K562 (cell line): ENCODE data around the gene SLC66A3. TPM values are rescaled to one million over a fixed set of nuclear protein-coding genes. Genes with fewer than 3 reads are reported as not detected.

Experiments used
- ATAC-seq: fragments of 200-7000 bp; cut with Tn5 transposase; 3 replicates; pipeline ENCODE4 v1.9.1; 2020; ENCODE audit warnings: moderate library complexity
- BruUV-seq: library from RNA; stranded (reverse); fragments of 400-500 nt; replicated peaks from 2 replicates; lab custom pipeline; 2021; lab: Mats Ljungman, UMichigan
- CTCF ChIA-PET: fragments of 300-600 bp; formaldehyde crosslinking; extraction: SDS; loops from one replicate; lab custom pipeline; 2021; ENCODE audit warnings: low intra/inter-chr PET ratio; lab: Yijun Ruan, JAX
- POLR2A ChIA-PET: fragments of 300-600, 350-650 bp; sonication (Branson Sonifier 250); formaldehyde crosslinking; extraction: SDS; loops from one replicate; lab custom pipeline; 2021; ENCODE audit warnings: antibody characterized with exemption, inconsistent platforms; lab: Yijun Ruan, JAX
- DNase-seq, 4 experiments: peaks; one replicate each; pipeline versions ENCODE4 v3.0.0 to v3.0.0-alpha.2; 2011 to 2018; ENCODE audit warnings: low spot score in 3 of 4, mixed read lengths in 3 of 4; ENCODE audit errors: extremely low read depth in 1 of 4
- FAIRE-seq: peaks from 2 replicates; lab custom pipeline; 2011; peaks lifted over from hg19 to GRCh38; lab: Jason Lieb, UNC
- H2AFZ ChIP-seq: 2 replicates; pipeline ENCODE4 v1.6.0; 2011; ENCODE audit warnings: low read depth, low read length, control low read depth, inconsistent platforms
- H3K27ac ChIP-seq: fragments of 200-600 bp; 3 replicates; pipeline ENCODE4 v1.8.0; 2011; ENCODE audit warnings: low read depth, mild to moderate bottlenecking, control low read depth, inconsistent platforms, low read length, moderate library complexity, mixed read lengths; ENCODE audit errors: extremely low read depth
- H3K27me3 ChIP-seq, 2 experiments: fragments of 300-600 bp in 1 of 2; 2 replicates in 1 of 2; 3 replicates in 1 of 2; pipeline versions ENCODE4 v1.6.0 to v1.8.0; 2011; ENCODE audit warnings: inconsistent platforms in 2 of 2, low read length in 2 of 2, mild to moderate bottlenecking in 1 of 2, mixed read lengths in 1 of 2, moderate library complexity in 1 of 2; ENCODE audit not compliant: control insufficient read depth in 2 of 2, insufficient read depth in 2 of 2
- H3K36me3 ChIP-seq: fragments of 300-600 bp; 3 replicates; pipeline ENCODE4 v1.8.0; 2011; ENCODE audit warnings: mild to moderate bottlenecking, low read length, inconsistent platforms; ENCODE audit not compliant: control insufficient read depth, insufficient read depth
- H3K4me1 ChIP-seq, 2 experiments: fragments of 200-600 bp in 1 of 2; replicated peaks in 1 of 2; 2 replicates in 1 of 2; 3 replicates in 1 of 2; pipeline versions ENCODE4 v1.5.1 to v1.8.0; 2011; ENCODE audit warnings: inconsistent platforms in 2 of 2, low read length in 2 of 2, mild to moderate bottlenecking in 1 of 2, mixed read lengths in 1 of 2, moderate library complexity in 1 of 2; ENCODE audit not compliant: control insufficient read depth in 2 of 2, insufficient read depth in 2 of 2
- H3K4me2 ChIP-seq: 2 replicates; pipeline ENCODE4 v1.6.1; 2011; ENCODE audit warnings: low read length, control low read depth, inconsistent platforms, mixed read lengths; ENCODE audit not compliant: insufficient read depth
- H3K4me3 ChIP-seq: fragments of 200-600 bp; sonication (generic), shearing (Covaris generic); 2 replicates; pipeline ENCODE4 v1.5.1; 2016; ENCODE audit warnings: control low read depth, inconsistent platforms
- H3K79me2 ChIP-seq: fragments of 200-600 bp; 3 replicates; pipeline ENCODE4 v1.8.0; 2011; ENCODE audit warnings: low read length, inconsistent platforms; ENCODE audit not compliant: control insufficient read depth, insufficient read depth
- H3K9ac ChIP-seq, 2 experiments: 2 replicates each; pipeline versions ENCODE4 v1.6.0 to v1.6.1; 2011; ENCODE audit warnings: low read depth in 2 of 2, low read length in 2 of 2, control low read depth in 1 of 2, inconsistent platforms in 1 of 2, mild to moderate bottlenecking in 1 of 2, mixed read lengths in 1 of 2; ENCODE audit not compliant: insufficient read depth in 1 of 2
- H3K9me1 ChIP-seq: one replicate; pipeline ENCODE4 v1.6.0; 2011; ENCODE audit warnings: inconsistent platforms, mild to moderate bottlenecking, low read length, moderate library complexity; ENCODE audit not compliant: control insufficient read depth, insufficient read depth
- H3K9me3 ChIP-seq: replicated peaks from 2 replicates; pipeline ENCODE4 v1.5.1; 2011; ENCODE audit warnings: low read depth, low read length, inconsistent platforms; ENCODE audit not compliant: control insufficient read depth, insufficient read depth
- H4K20me1 ChIP-seq: replicated peaks from 2 replicates; pipeline ENCODE4 v1.6.1; 2011; ENCODE audit warnings: low read length, inconsistent platforms, mixed read lengths; ENCODE audit not compliant: control insufficient read depth, insufficient read depth
- BMI1 ChIP-seq: fragments of 150-350 bp; IDR thresholded peaks from 2 replicates; pipeline ENCODE4 v1.6.1; 2014; ENCODE audit warnings: low read length
- EP300 ChIP-seq: IDR thresholded peaks from 2 replicates; pipeline ENCODE4 v1.6.1; 2012; ENCODE audit warnings: low read length, improper control_type of control experiment
- KLF13 ChIP-seq: fragments of 450-650 bp; IDR thresholded peaks from 2 replicates; pipeline ENCODE4 v1.6.1; 2016; ENCODE audit warnings: missing genetic modification characterization, low read depth, mild to moderate bottlenecking, missing compliant biosample characterization, moderate library complexity, borderline replicate concordance
- NFE2L1 ChIP-seq: fragments of 450-650 bp; IDR thresholded peaks from 2 replicates; pipeline ENCODE4 v1.6.1; 2016; ENCODE audit warnings: missing genetic modification characterization, low read depth, mild to moderate bottlenecking, missing compliant biosample characterization, moderate library complexity, borderline replicate concordance
- ZNF77 ChIP-seq: fragments of 250-450 bp; sonication (Bioruptor Pico); IDR thresholded peaks from 2 replicates; pipeline ENCODE4 v1.5.0; 2020
- WGBS: fragments of 100-300 bp; shearing (Covaris generic); methylation state at CpG from one replicate; pipeline ENCODE4 v1.1.6; 2016; ENCODE audit warnings: low coverage, mixed read lengths; ENCODE audit not compliant: insufficient coverage; ENCODE audit errors: missing lambda C conversion rate; 5-methylcytosine and 5-hydroxymethylcytosine counted together
- in situ Hi-C: fragments of 300-500 bp; cut with MboI; formaldehyde crosslinking; loops from 4 replicates; pipeline ENCODE4 v1.15.0; 2018; ENCODE audit warnings: inconsistent platforms, mixed read lengths
- intact Hi-C: fragments of 100-400 bp; cut with micrococcal nuclease; formaldehyde crosslinking; loops from 2 replicates; pipeline ENCODE4 v1.14.2; 2022
- polyA plus RNA-seq, 8 experiments: library from polyadenylated mRNA; depleted of rRNA in 4 of 8; stranded (reverse) in 5 of 8; unstranded in 3 of 8; fragments of >200 nt; fragmentation: Nextera tagmentation in 2 of 8; fragmentation: Illumina TruSeq in 1 of 8; extraction: Ambion mirVana in 2 of 8; extraction: Trizol in 1 of 8; gene quantifications; 2 replicates each; pipeline versions ENCODE4 v1.2.1 to v1.2.3, GENCODE V29; 2011 to 2014; ENCODE audit warnings: inconsistent platforms in 1 of 8, missing spikeins in 1 of 8
- total RNA-seq, 7 experiments: library from RNA; depleted of rRNA in 6 of 7; stranded (reverse); fragments of >200 nt in 6 of 7; fragmentation: Illumina TruSeq in 2 of 7; extraction: Trizol in 2 of 7; gene quantifications; 2 replicates each; pipeline versions ENCODE4 v1.2.1 to v1.2.3, GENCODE V29; 2011 to 2021; ENCODE audit warnings: low replicate concordance in 1 of 7
- TF ChIP-seq, protein P1 (sequence below): IDR thresholded peaks from 3 replicates; pipeline ENCODE4 v1.6.1; 2011; ENCODE audit warnings: borderline replicate concordance, mild to moderate bottlenecking; ENCODE audit not compliant: insufficient read length, insufficient read depth
- TF ChIP-seq, protein P2 (sequence below), 3 experiments: IDR thresholded peaks in 2 of 3; conservative IDR thresholded peaks in 1 of 3; 2 replicates each; pipeline ENCODE4 v1.5.1; 2011 to 2012; ENCODE audit warnings: low read length in 3 of 3, mild to moderate bottlenecking in 3 of 3, control low read depth in 2 of 3, improper control_type of control experiment in 1 of 3, inconsistent platforms in 1 of 3, low read depth in 1 of 3, mixed read lengths in 1 of 3, moderate library complexity in 1 of 3; ENCODE audit not compliant: insufficient read depth in 2 of 3
- TF ChIP-seq, protein P3 (sequence below): IDR thresholded peaks from 3 replicates; pipeline ENCODE4 v1.6.1; 2011; ENCODE audit warnings: borderline replicate concordance, mild to moderate bottlenecking, moderate library complexity; ENCODE audit not compliant: insufficient read length; ENCODE audit errors: extremely low read depth
- TF ChIP-seq, protein P4 (sequence below): fragments of 450-650 bp; IDR thresholded peaks from 2 replicates; pipeline ENCODE4 v1.6.1; 2017; ENCODE audit warnings: antibody characterized with exemption
- TF ChIP-seq, protein P5 (sequence below): sonication (generic); formaldehyde crosslinking; IDR thresholded peaks from 2 replicates; pipeline ENCODE4 v1.8.1; 2022; ENCODE audit warnings: missing genetic modification reagents

SLC66A3 gene
- total and polyA plus RNA-seq, 9 of the 15 experiments (the other 6 are each of a cell fraction or from before 2014, with no cell fraction given) = 2.8 to 30.0 (median 9.1) TPM

DNA sequence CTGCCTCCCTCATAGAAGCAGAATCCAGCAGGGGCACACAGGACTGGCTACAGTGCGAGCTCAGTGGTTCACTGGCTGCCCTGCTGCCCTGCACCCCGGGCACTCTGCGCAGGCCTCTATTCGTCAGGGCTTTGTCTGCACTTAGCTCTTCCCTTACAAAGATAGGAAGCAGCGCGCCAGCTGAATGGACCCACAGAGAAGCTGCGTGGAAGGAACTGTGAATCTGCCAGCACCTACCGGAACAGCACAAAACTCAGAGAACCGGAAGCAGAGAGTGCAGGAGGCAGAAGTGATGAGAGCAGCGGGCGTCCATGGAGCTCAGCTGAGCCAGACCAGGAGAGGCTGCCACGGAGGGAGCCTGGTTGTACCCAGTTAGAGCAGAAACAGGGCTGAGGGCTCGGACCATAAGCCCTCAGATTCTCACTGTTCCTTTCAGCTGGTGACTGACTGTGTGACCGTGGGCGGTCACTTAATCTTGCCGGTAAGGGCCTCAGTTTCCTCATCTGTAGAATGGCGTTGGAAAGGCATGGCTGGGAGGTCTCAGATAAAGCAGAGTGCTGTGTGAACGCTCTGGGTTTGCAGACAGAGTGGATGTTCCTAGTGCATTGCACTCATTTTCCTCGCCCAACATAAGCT is 23.1 kb upstream of the SLC66A3 start:
- no TSS peak for BruUV-seq
- ChIA-PET CTCF (interaction anchor here (0.5 to 2.3 kb wide), 8 partner anchors 280 to 452 kb away, joined by 3 to 20 read pairs (median 10); partner anchors contain the start of gene E2F6), POLR2A (interaction anchor here (0.6 to 1.6 kb wide), 7 partner anchors 12 to 454 kb away, joined by 3 to 7 read pairs (median 3); partner anchors contain the start of gene E2F6)
- DNase-seq = no peak
- Histone ChIP-seq H3K4me2 (peak overlapping the region; percentile 68), H3K79me2 (no peaks in the 10 kb centered on the region), H3K27ac (no peak overlapping the region), H3K9ac (peak overlapping the region in 1 of 2 experiments; percentile 53; a peak in 1 of 4 replicates), H3K4me3 (no peak overlapping the region), H3K9me1 (no peaks in the 10 kb centered on the region), H3K36me3 (no peaks in the 10 kb centered on the region), H3K4me1 (peaks cover 16 to 24% of the 10 kb centered on the region in 2 experiments; a peak in 4 of 5 replicates), H2AFZ (peak overlapping the region; percentile 86), H3K27me3 (peaks cover 5 to 20% of the 10 kb centered on the region in 2 experiments; a peak in 3 of 5 replicates), H4K20me1 (no peaks in the 10 kb centered on the region), H3K9me3 (no peaks in the 10 kb centered on the region)
- intact Hi-C loops (loop anchor here (1.0 to 10.0 kb wide), 5 partner anchors 103 to 550 kb away; no protein-coding TSS in a partner anchor), in situ Hi-C loops (loop anchor here (5.0 to 25.0 kb wide), 2 partner anchors 280 to 450 kb away; no protein-coding TSS in a partner anchor)
- no peak for FAIRE-seq
- WGBS = 32% methylated on average over 19 of the region's 19 CpGs
- ATAC-seq = no peak
- no peak for TF ChIP-seq BMI1
- TF ChIP-seq, protein P1, sequence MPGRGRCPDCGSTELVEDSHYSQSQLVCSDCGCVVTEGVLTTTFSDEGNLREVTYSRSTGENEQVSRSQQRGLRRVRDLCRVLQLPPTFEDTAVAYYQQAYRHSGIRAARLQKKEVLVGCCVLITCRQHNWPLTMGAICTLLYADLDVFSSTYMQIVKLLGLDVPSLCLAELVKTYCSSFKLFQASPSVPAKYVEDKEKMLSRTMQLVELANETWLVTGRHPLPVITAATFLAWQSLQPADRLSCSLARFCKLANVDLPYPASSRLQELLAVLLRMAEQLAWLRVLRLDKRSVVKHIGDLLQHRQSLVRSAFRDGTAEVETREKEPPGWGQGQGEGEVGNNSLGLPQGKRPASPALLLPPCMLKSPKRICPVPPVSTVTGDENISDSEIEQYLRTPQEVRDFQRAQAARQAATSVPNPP = no peak
- TF ChIP-seq NFE2L1 (tag) = no peak
- no peak for TF ChIP-seq KLF13 (tag)
- TF ChIP-seq EP300 = no peak
- TF ChIP-seq, protein P2, sequence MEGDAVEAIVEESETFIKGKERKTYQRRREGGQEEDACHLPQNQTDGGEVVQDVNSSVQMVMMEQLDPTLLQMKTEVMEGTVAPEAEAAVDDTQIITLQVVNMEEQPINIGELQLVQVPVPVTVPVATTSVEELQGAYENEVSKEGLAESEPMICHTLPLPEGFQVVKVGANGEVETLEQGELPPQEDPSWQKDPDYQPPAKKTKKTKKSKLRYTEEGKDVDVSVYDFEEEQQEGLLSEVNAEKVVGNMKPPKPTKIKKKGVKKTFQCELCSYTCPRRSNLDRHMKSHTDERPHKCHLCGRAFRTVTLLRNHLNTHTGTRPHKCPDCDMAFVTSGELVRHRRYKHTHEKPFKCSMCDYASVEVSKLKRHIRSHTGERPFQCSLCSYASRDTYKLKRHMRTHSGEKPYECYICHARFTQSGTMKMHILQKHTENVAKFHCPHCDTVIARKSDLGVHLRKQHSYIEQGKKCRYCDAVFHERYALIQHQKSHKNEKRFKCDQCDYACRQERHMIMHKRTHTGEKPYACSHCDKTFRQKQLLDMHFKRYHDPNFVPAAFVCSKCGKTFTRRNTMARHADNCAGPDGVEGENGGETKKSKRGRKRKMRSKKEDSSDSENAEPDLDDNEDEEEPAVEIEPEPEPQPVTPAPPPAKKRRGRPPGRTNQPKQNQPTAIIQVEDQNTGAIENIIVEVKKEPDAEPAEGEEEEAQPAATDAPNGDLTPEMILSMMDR (IDR thresholded peaks at IDR 0.05 in 2 of 3, conservative IDR thresholded peaks at IDR 0.05 in 1 of 3; ENCODE audit: insufficient read depth in 2 of 3, low read depth in 1 of 3, low read length in 3 of 3) = no peak
- no peak for TF ChIP-seq ZNF77 (CRISPR knock-in tag)
- TF ChIP-seq, protein P3, sequence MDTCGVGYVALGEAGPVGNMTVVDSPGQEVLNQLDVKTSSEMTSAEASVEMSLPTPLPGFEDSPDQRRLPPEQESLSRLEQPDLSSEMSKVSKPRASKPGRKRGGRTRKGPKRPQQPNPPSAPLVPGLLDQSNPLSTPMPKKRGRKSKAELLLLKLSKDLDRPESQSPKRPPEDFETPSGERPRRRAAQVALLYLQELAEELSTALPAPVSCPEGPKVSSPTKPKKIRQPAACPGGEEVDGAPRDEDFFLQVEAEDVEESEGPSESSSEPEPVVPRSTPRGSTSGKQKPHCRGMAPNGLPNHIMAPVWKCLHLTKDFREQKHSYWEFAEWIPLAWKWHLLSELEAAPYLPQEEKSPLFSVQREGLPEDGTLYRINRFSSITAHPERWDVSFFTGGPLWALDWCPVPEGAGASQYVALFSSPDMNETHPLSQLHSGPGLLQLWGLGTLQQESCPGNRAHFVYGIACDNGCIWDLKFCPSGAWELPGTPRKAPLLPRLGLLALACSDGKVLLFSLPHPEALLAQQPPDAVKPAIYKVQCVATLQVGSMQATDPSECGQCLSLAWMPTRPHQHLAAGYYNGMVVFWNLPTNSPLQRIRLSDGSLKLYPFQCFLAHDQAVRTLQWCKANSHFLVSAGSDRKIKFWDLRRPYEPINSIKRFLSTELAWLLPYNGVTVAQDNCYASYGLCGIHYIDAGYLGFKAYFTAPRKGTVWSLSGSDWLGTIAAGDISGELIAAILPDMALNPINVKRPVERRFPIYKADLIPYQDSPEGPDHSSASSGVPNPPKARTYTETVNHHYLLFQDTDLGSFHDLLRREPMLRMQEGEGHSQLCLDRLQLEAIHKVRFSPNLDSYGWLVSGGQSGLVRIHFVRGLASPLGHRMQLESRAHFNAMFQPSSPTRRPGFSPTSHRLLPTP = no peak
- TF ChIP-seq, protein P4, sequence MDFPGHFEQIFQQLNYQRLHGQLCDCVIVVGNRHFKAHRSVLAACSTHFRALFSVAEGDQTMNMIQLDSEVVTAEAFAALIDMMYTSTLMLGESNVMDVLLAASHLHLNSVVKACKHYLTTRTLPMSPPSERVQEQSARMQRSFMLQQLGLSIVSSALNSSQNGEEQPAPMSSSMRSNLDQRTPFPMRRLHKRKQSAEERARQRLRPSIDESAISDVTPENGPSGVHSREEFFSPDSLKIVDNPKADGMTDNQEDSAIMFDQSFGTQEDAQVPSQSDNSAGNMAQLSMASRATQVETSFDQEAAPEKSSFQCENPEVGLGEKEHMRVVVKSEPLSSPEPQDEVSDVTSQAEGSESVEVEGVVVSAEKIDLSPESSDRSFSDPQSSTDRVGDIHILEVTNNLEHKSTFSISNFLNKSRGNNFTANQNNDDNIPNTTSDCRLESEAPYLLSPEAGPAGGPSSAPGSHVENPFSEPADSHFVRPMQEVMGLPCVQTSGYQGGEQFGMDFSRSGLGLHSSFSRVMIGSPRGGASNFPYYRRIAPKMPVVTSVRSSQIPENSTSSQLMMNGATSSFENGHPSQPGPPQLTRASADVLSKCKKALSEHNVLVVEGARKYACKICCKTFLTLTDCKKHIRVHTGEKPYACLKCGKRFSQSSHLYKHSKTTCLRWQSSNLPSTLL = no peak
- TF ChIP-seq, protein P5, sequence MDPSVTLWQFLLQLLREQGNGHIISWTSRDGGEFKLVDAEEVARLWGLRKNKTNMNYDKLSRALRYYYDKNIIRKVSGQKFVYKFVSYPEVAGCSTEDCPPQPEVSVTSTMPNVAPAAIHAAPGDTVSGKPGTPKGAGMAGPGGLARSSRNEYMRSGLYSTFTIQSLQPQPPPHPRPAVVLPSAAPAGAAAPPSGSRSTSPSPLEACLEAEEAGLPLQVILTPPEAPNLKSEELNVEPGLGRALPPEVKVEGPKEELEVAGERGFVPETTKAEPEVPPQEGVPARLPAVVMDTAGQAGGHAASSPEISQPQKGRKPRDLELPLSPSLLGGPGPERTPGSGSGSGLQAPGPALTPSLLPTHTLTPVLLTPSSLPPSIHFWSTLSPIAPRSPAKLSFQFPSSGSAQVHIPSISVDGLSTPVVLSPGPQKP = no peak
